Lower leg skin (tissue), 3 donors: ENCODE results near the gene ZNF385A.

ENCODE experiments used
- CTCF ChIP-seq, 3 donors: fragments of 450-650 bp; IDR thresholded peaks; one replicate each; pipeline ENCODE4 v1.5.1; 2016; ENCODE audit warnings: antibody characterized with exemption in 3 of 3, mild to moderate bottlenecking in 3 of 3, moderate library complexity in 2 of 3
- POLR2A ChIP-seq, 2 donors: fragments of 450-650 bp; IDR thresholded peaks; one replicate each; pipeline ENCODE4 v1.6.1; 2016 to 2017; ENCODE audit warnings: antibody characterized with exemption in 2 of 2, mild to moderate bottlenecking in 1 of 2, moderate library complexity in 1 of 2

DNA sequence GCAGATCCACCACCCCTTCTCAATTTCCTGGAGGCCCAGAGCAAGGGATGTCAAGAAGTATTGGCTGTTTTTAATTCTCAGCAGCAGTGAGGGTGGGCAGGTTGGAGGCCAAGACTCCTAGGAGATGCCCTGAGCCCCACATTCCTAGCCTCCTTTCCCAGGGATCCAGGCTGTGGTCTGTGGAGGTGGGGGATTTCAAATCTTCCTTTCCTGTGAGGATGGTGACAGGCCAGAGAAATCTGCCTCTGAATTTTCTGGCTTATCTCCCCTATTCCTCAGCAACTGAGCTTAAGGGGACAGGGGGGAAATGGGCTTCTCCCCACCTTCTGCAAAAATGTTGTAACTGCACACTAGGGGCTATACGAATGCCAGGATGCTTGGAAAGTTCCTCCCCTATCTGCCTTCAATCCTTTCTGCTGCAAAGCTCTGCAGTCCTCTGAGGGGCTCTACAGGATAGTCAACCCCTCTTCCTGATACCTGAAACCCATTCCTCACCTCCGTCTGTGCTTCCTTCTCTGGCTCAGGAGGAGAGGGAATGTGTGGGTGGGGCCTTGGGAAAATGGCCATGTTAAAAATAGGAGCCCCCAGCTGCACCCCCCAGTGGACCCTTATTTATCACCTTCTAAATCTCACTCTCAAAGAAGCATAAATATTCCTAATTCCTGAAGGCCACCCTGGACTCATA lies 26.9 kb downstream of the ZNF385A start:
- no peak for TF ChIP-seq CTCF (IDR thresholded peaks at IDR 0.05)
- TF ChIP-seq POLR2A (IDR thresholded peaks at IDR 0.05): no peak
